Hindlimb muscle (tissue), 1 donor: ENCODE results near the gene MYO9A. TPM values are rescaled to one million over a fixed set of nuclear protein-coding genes. Genes with fewer than 3 reads are reported as not detected.

Experiments used
- DNase-seq: peaks from one replicate; pipeline ENCODE4 v3.0.0-alpha.2; 2013
- polyA plus RNA-seq: library from polyadenylated mRNA; unstranded; fragments of 120-200 nt; gene quantifications from one replicate; pipeline ENCODE4 v1.2.1, GENCODE V29; 2013; ENCODE audit not compliant: insufficient read length

The MYO9A gene
- polyA plus RNA-seq, 1 donor: 33.3 TPM

GRCh38 chr15:71781179-71781964 is 336.6 kb downstream of the MYO9A start:
- DNase-seq: no peak

DNA sequence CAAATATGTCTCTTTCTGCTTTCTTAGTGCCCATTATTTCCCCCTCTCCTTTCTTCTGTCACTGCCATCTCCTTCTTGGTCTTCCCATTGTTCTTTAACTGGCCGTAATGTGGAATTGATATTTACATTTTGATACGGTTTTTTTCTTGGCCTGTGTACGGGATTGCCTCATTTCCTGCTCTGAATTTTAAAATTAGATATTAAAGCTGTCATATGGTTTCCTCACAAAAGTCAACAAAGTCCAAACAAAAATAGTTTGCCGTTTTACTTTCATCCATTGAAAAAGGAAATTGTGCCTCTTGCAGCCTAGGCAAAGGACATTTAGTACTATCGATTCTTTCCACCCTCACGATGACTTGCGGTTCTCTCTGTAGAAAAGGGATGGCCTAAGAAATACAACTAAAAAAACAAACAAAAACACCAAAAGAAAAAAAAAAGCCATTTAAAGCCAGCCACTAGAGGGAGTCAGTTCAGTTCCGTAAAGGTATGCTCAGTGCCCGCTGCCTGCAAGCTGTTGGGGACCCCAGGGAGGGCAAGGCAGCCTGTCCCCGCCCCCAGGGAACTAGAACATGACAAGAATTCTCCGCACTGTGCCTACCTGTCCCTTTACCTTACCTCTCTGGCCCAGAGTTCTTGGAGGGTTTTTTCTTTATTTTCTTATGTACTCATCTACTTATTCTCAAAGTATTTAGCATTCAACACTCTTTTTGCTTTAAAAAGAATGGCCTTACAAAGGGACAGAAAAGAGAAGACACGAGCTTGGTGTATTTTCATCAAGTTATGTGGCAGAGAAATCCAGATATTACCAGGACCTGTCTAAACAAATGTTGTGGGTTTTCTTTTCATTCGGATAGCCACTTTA is 337.6 kb downstream of the MYO9A start:
- peak; percentile 31 for DNase-seq

- no peak for DNase-seq
These were observed 338.7 kb downstream of the MYO9A start for GRCh38 chr15:71779073-71779797.

DNA sequence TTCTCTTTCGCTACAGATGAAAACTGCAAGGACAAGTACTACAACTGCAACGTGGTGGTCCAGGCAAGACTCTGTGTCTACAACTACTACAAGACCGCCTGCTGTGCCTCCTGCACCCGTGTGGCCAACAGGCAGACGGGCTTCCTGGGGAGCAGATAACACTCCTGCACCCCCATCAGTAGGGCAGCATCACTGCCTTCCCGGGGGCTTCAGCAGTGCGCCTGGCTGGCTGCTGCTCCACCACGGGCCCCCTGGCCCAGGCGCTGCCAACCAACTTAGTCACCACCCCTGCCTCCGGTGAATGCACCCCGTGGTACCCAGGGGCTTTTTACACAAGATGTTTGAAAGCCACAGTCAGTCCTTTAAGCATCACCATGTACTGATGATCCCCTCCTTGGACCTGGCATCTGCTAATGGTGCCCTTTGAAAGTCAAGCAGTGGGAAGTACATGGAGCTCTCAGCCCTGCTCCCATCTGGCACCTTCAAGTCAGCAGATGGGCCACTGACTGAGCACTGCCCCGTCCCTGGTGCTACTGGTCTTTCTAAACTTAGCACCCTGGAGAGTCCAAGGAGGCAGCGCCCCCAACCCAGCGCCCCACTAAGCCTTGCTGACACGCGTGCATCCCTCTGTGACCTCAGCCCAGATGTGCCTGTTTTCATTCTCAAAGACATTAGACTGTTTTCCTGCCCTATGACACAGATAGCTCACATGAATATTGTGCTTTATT is 340.6 kb downstream of the MYO9A start:
- no peak for DNase-seq

GRCh38 chr15:71776304-71776703 is 341.6 kb downstream of the MYO9A start:
- no peak for DNase-seq

- DNase-seq: no peak
These were observed 342.1 kb downstream of the MYO9A start for GRCh38 chr15:71775856-71776255.

DNA sequence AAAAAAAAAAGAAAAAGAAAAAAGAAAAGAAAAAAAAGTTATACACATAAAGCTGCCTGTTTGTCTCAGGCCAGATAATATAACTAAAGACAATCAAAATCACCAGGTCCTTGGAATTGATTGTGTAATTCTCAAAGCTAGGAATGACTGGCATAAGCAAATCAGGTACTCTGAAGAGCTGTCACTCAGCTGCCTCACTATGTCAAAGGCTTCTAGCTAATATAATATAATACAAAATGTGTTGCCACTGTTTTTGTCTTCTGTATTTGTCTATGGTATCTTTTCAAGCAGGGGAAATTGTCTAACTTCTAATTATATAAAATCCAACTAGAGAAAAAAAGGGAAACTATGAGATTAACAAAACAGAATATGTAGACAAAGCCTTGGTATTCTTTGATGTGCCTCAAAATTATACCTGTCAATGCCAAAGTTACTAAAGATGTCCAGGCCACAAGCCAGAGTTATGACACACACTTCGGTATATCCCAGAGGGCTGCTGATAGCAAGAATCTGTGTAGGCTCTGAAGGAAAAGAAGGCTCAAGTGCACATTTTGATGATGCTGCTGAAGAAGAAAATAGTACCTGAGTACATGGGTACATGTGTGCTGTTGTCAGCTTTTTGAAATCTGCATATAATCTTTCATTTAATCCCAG is 344.6 kb downstream of the MYO9A start:
- DNase-seq: no peak

Other genes starting within 250 kb of the MYO9A start
- gene SENP8, start 253 bp upstream of the MYO9A start, polyA plus RNA-seq: 5.7 TPM
- gene GRAMD2A, start 79.6 kb upstream of the MYO9A start, polyA plus RNA-seq: 2.6 TPM
- gene PKM, start 113.0 kb upstream of the MYO9A start, polyA plus RNA-seq: 1,017 TPM
- gene PARP6, start 154.4 kb upstream of the MYO9A start, polyA plus RNA-seq: 56.4 TPM
- gene CELF6, start 202.0 kb upstream of the MYO9A start, polyA plus RNA-seq: 2.1 TPM